Ascending aorta (tissue), 2 donors: ENCODE data around the gene DMAP1. TPM values are rescaled to one million over a fixed set of nuclear protein-coding genes. Genes with fewer than 3 reads are reported as not detected.

Source experiments
- DNase-seq, 2 donors: peaks; one replicate each; pipeline ENCODE4 v3.0.0-alpha.2; 2019; ENCODE audit warnings: low spot score in 2 of 2
- H3K27ac ChIP-seq, 2 donors: fragments of 200-600 bp; sonication (generic); one replicate each; pipeline ENCODE4 v1.5.1; 2016 to 2017; ENCODE audit warnings: mild to moderate bottlenecking in 1 of 2
- H3K27me3 ChIP-seq: fragments of 200-600 bp; sonication (generic); one replicate; pipeline ENCODE4 v1.5.1; 2017
- H3K36me3 ChIP-seq, 2 donors: fragments of 200-600 bp; sonication (generic); one replicate each; pipeline ENCODE4 v1.5.1; 2016
- H3K4me1 ChIP-seq, 2 donors: fragments of 200-600 bp; sonication (generic); one replicate each; pipeline ENCODE4 v1.5.1; 2016 to 2017; ENCODE audit warnings: mild to moderate bottlenecking in 1 of 2
- H3K4me3 ChIP-seq, 2 donors: fragments of 200-600 bp; sonication (generic); one replicate each; pipeline ENCODE4 v1.5.1; 2016 to 2017; ENCODE audit warnings: mild to moderate bottlenecking in 1 of 2
- H3K9me3 ChIP-seq, 2 donors: fragments of 200-600 bp; sonication (generic); one replicate each; pipeline ENCODE4 v1.5.1; 2016
- CTCF ChIP-seq, 3 experiments: fragments of 200-600 bp in 2 of 3; fragments of 450-650 bp in 1 of 3; sonication (generic) in 2 of 3; IDR thresholded peaks; one replicate each; pipeline ENCODE4 v1.5.1; 2016 to 2019; ENCODE audit warnings: antibody characterized with exemption in 3 of 3, mild to moderate bottlenecking in 1 of 3, moderate library complexity in 1 of 3
- intact Hi-C: fragments of 100-400 bp; cut with DNase I; formaldehyde crosslinking; loops from one replicate; pipeline ENCODE4 v1.15.1; 2023
- total RNA-seq: library from RNA; depleted of rRNA; stranded (reverse); fragments of >200 nt; gene quantifications from one replicate; pipeline ENCODE4 v1.1.0, GENCODE V29; 2016

Gene DMAP1
- total RNA-seq, 1 donor from 2014 or later, result 42.7 TPM

DNA sequence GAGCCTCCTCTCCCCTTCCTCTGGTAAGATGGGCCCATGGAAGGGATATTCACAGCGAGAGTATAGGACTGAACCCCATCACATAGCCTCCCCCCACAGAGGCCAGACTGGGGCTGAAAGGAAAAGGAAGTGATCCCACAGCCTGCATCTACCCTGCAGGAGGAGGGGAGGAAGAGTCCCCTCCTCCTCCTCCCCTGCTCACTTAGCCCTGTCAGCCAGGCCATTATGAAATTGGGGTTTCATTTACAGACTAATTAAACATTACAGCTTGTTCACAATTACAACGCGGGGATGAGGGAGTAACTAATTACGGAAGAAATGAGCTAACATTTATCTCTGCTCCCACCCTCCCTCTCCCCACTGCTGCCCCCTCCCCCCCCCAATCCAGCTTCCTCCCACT lies 25.4 kb downstream of the DMAP1 start:
- no peaks in the 10 kb centered on the region for H3K27me3 ChIP-seq
- DNase-seq, result no peak
- intact Hi-C loops, result no loop called here
- peaks cover 0 to under 1% of the 10 kb centered on the region in 2 donors for H3K36me3 ChIP-seq
- H3K9me3 ChIP-seq, result no peaks in the 10 kb centered on the region
- peaks cover 11 to 23% of the 10 kb centered on the region in 2 donors for H3K4me1 ChIP-seq
- no peak overlapping the region for H3K4me3 ChIP-seq
- H3K27ac ChIP-seq, result peak overlapping the region; percentile 84
- no peak for TF ChIP-seq CTCF (IDR thresholded peaks at IDR 0.05)

GRCh38 chr1:44239331-44239960 lies 26.2 kb downstream of the DMAP1 start:
- no peak for DNase-seq
- Histone ChIP-seq H3K27ac (peak overlapping the region; percentile 84), H3K9me3 (no peaks in the 10 kb centered on the region), H3K27me3 (no peaks in the 10 kb centered on the region), H3K36me3 (peaks cover 0 to 6% of the 10 kb centered on the region in 2 donors), H3K4me3 (no peak overlapping the region), H3K4me1 (peaks cover 11 to 23% of the 10 kb centered on the region in 2 donors)
- intact Hi-C loops, result no loop called here
- peak in 2 of 3 experiments; percentile 19 to 25 for TF ChIP-seq CTCF (IDR thresholded peaks at IDR 0.05)

DNA sequence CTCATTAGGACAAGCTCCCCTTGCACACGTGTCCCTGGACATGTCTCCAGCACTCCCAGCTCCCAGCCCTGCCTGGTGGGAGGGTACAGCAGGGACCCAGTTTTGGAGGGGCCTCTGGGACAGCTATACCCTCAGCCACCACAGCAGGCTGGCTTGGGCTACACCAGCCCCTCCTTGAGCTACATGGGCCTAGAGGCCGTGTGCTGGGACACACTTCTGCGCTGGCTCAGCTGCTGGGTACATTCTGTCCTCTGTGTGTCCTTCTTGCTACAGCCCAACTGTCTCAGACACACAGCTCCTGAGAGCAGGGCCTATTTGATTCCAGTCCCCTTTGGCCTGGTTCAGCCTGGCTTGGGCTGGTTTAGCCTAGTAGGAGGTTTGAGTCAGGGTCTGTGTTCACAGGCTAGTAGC lies 26.7 kb downstream of the DMAP1 start:
- Histone ChIP-seq H3K4me3 (no peak overlapping the region), H3K4me1 (peaks cover 11 to 23% of the 10 kb centered on the region in 2 donors), H3K9me3 (no peaks in the 10 kb centered on the region), H3K36me3 (peaks cover 0 to 8% of the 10 kb centered on the region in 2 donors), H3K27ac (peak overlapping the region; percentile 84), H3K27me3 (no peaks in the 10 kb centered on the region)
- no peak for TF ChIP-seq CTCF (IDR thresholded peaks at IDR 0.05)
- intact Hi-C loops, result no loop called here
- DNase-seq, result peak in 1 of 2 donors; percentile 73

GRCh38 chr1:44240802-44241671 lies 27.8 kb downstream of the DMAP1 start:
- H3K4me1 ChIP-seq, result peaks cover 11 to 23% of the 10 kb centered on the region in 2 donors
- H3K4me3 ChIP-seq, result no peak overlapping the region
- peaks cover 0 to 8% of the 10 kb centered on the region in 2 donors for H3K36me3 ChIP-seq
- DNase-seq, result no peak
- no peaks in the 10 kb centered on the region for H3K27me3 ChIP-seq
- peak overlapping the region; percentile 84 for H3K27ac ChIP-seq
- no peak for TF ChIP-seq CTCF (IDR thresholded peaks at IDR 0.05)
- no peaks in the 10 kb centered on the region for H3K9me3 ChIP-seq
- intact Hi-C loops, result no loop called here

GRCh38 chr1:44242746-44243145 lies 29.5 kb downstream of the DMAP1 start:
- H3K27ac ChIP-seq, result peak overlapping the region in 1 of 2 donors; percentile 84
- intact Hi-C loops, result no loop called here

More at GRCh38 chr1:44242746-44243145, 29.5 kb downstream of the DMAP1 start:
- Histone ChIP-seq H3K27me3 (no peaks in the 10 kb centered on the region), H3K4me1 (peaks cover 11 to 23% of the 10 kb centered on the region in 2 donors), H3K36me3 (peaks cover 0 to 13% of the 10 kb centered on the region in 2 donors), H3K9me3 (no peaks in the 10 kb centered on the region), H3K4me3 (no peak overlapping the region)
- no peak for DNase-seq
- no peak for TF ChIP-seq CTCF (IDR thresholded peaks at IDR 0.05)
